Natural killer cell (primary cell): ENCODE data around the gene WLS. TPM values are rescaled to one million over a fixed set of nuclear protein-coding genes. Genes with fewer than 3 reads are reported as not detected.

Experiments
- ATAC-seq, 3 donors: fragments of 150-1000 bp in 2 of 3; fragments of 200-7000 bp in 1 of 3; cut with Tn5 transposase; 1 replicate in 1 of 3; 2 replicates in 2 of 3; pipeline ENCODE4 v1.10.0; 2021; ENCODE audit warnings: mild to moderate bottlenecking in 2 of 3, moderate library complexity in 2 of 3
- DNase-seq, 2 donors: peaks; one replicate each; pipeline versions ENCODE4 v3.0.0 to v3.0.0-alpha.2; 2013 to 2021; ENCODE audit warnings: mixed read lengths in 1 of 2
- H3K27ac ChIP-seq: one replicate; pipeline ENCODE4 v1.5.1; 2013; ENCODE audit warnings: mild to moderate bottlenecking, low read length
- H3K27me3 ChIP-seq: one replicate; pipeline ENCODE4 v1.6.1; 2013; ENCODE audit warnings: low read length; ENCODE audit not compliant: control insufficient read depth, insufficient read depth
- H3K36me3 ChIP-seq: one replicate; pipeline ENCODE4 v1.6.1; 2013; ENCODE audit warnings: low read length; ENCODE audit not compliant: control insufficient read depth, insufficient read depth
- H3K4me1 ChIP-seq: one replicate; pipeline ENCODE4 v1.6.1; 2013; ENCODE audit warnings: low read length; ENCODE audit not compliant: control insufficient read depth, insufficient read depth
- H3K4me3 ChIP-seq: one replicate; pipeline ENCODE4 v1.5.1; 2013; ENCODE audit warnings: low read length
- H3K9me3 ChIP-seq: one replicate; pipeline ENCODE4 v1.6.1; 2013; ENCODE audit warnings: low read length; ENCODE audit not compliant: control insufficient read depth, insufficient read depth
- H3K27ac Mint-ChIP-seq, 2 donors: one replicate each; pipeline ENCODE4 v1.8.0; 2022; ENCODE audit warnings: mild to moderate bottlenecking in 2 of 2, mixed read lengths in 2 of 2, moderate library complexity in 1 of 2
- H3K27me3 Mint-ChIP-seq, 2 donors: one replicate each; pipeline ENCODE4 v1.8.0; 2022; ENCODE audit warnings: low read depth in 2 of 2, mixed read lengths in 2 of 2
- H3K36me3 Mint-ChIP-seq: one replicate; pipeline ENCODE4 v1.8.0; 2022; ENCODE audit warnings: mixed read lengths
- H3K4me1 Mint-ChIP-seq, 2 donors: one replicate each; pipeline ENCODE4 v1.8.0; 2022; ENCODE audit warnings: mixed read lengths in 2 of 2
- H3K4me3 Mint-ChIP-seq: one replicate; pipeline ENCODE4 v1.8.0; 2022; ENCODE audit warnings: mild to moderate bottlenecking, moderate library complexity, mixed read lengths
- H3K9me3 Mint-ChIP-seq, 2 donors: one replicate each; pipeline ENCODE4 v1.8.0; 2022; ENCODE audit warnings: mixed read lengths in 2 of 2
- CTCF ChIP-seq: fragments of 200-600 bp; IDR thresholded peaks from one replicate; pipeline ENCODE4 v1.8.0; 2022; ENCODE audit warnings: antibody characterized with exemption
- WGBS: methylation state at CpG from one replicate; pipeline ENCODE4 v1.1.7; 2013; ENCODE audit warnings: missing lambda C conversion rate; ENCODE audit not compliant: insufficient coverage; 5-methylcytosine and 5-hydroxymethylcytosine counted together
- intact Hi-C: fragments of 100-400 bp; cut with micrococcal nuclease; formaldehyde crosslinking; loops from one replicate; pipeline ENCODE4 v1.14.2; 2022
- total RNA-seq, 4 donors: library from RNA; stranded (reverse); fragments of 120-200 nt in 1 of 4; gene quantifications; one replicate each; pipeline versions ENCODE4 v1.2.3 to v1.2.4, GENCODE V29; 2013 to 2022

Gene WLS
- total RNA-seq, 3 donors from 2014 or later (not counting 1 experiment from before 2014, with no cell fraction given) = 0.75 to 1.4 TPM; not detected in 1

- no peak overlapping the region for H3K4me3 Mint-ChIP-seq
- H3K4me1 Mint-ChIP-seq = peaks cover 0 to 10% of the 10 kb centered on the region in 2 donors
- H3K9me3 ChIP-seq = no peaks in the 10 kb centered on the region
Observed at GRCh38 chr1:68233202-68233601, 879 bp upstream of the WLS start.

GRCh38 chr1:68231627-68232288 is 565 bp downstream of the WLS start:
- DNase-seq = no peak
- Mint-ChIP-seq H3K27ac (no peak overlapping the region), H3K4me3 (no peak overlapping the region), H3K27me3 (peaks cover 27 to 44% of the 10 kb centered on the region in 2 donors), H3K36me3 (peaks cover 8% of the 10 kb centered on the region), H3K4me1 (peaks cover 0 to 10% of the 10 kb centered on the region in 2 donors), H3K9me3 (peaks cover 0 to 3% of the 10 kb centered on the region in 2 donors)
- peaks cover 12% of the 10 kb centered on the region for H3K4me1 ChIP-seq
- TF ChIP-seq CTCF = no peak
- H3K36me3 ChIP-seq = no peaks in the 10 kb centered on the region
- no peak for ATAC-seq
- H3K4me3 ChIP-seq = peak overlapping the region; percentile 13
- H3K9me3 ChIP-seq = no peaks in the 10 kb centered on the region
- peaks cover 22% of the 10 kb centered on the region for H3K27me3 ChIP-seq
- no peak overlapping the region for H3K27ac ChIP-seq
- WGBS = 2% methylated on average over 31 of the region's 31 CpGs
- intact Hi-C loops = no loop called here

More at GRCh38 chr1:68233202-68233601, 879 bp upstream of the WLS start:
- Mint-ChIP-seq H3K36me3 (peaks cover 8% of the 10 kb centered on the region), H3K9me3 (peaks cover 0 to 7% of the 10 kb centered on the region in 2 donors), H3K27ac (no peak overlapping the region), H3K27me3 (peaks cover 32 to 44% of the 10 kb centered on the region in 2 donors)
- no peak for ATAC-seq
- peaks cover 12% of the 10 kb centered on the region for H3K4me1 ChIP-seq
- H3K27ac ChIP-seq = no peak overlapping the region
- DNase-seq = no peak
- H3K36me3 ChIP-seq = no peaks in the 10 kb centered on the region
- WGBS = 43% methylated on average over 1 of the region's 1 CpG
- H3K27me3 ChIP-seq = peaks cover 22% of the 10 kb centered on the region
- intact Hi-C loops = no loop called here
- H3K4me3 ChIP-seq = no peak overlapping the region
- no peak for TF ChIP-seq CTCF

- H3K4me3 Mint-ChIP-seq = no peak overlapping the region
- no peak for TF ChIP-seq CTCF
- peaks cover 0 to 3% of the 10 kb centered on the region in 2 donors for H3K9me3 Mint-ChIP-seq
- Histone ChIP-seq H3K36me3 (no peaks in the 10 kb centered on the region), H3K27me3 (peaks cover 22% of the 10 kb centered on the region), H3K4me1 (peaks cover 12% of the 10 kb centered on the region), H3K9me3 (no peaks in the 10 kb centered on the region), H3K27ac (no peak overlapping the region), H3K4me3 (peak overlapping the region; percentile 1)
- DNase-seq (no peak), ATAC-seq (no peak)
- H3K27ac Mint-ChIP-seq = no peak overlapping the region
- peaks cover 0 to 10% of the 10 kb centered on the region in 2 donors for H3K4me1 Mint-ChIP-seq
- intact Hi-C loops = no loop called here
- peaks cover 8% of the 10 kb centered on the region for H3K36me3 Mint-ChIP-seq
- H3K27me3 Mint-ChIP-seq = peaks cover 27 to 45% of the 10 kb centered on the region in 2 donors
- 2% methylated on average over 62 of the region's 62 CpGs for WGBS
Observed at GRCh38 chr1:68230901-68231626, 1.3 kb downstream of the WLS start.
